GM12878 (cell line): ENCODE data around the gene HSPBP1. TPM values are rescaled to one million over a fixed set of nuclear protein-coding genes. Genes with fewer than 3 reads are reported as not detected.

ENCODE experiments used
- ATAC-seq: fragments of 200-7000 bp; cut with Tn5 transposase; 3 replicates; pipeline ENCODE4 v1.9.1; 2020; ENCODE audit warnings: mild to moderate bottlenecking, moderate library complexity
- BruUV-seq: library from RNA; stranded (reverse); fragments of 400-500 nt; replicated peaks from 2 replicates; lab custom pipeline; 2021; lab: Mats Ljungman, UMichigan
- CTCF ChIA-PET: fragments of 300-600 bp; sonication (Branson Sonifier 250); formaldehyde crosslinking; extraction: SDS; loops from one replicate; lab custom pipeline; 2021; ENCODE audit warnings: inconsistent platforms; lab: Yijun Ruan, JAX
- POLR2A ChIA-PET: fragments of 350-600 bp; formaldehyde crosslinking; extraction: SDS; loops from one replicate; lab custom pipeline; 2021; ENCODE audit warnings: inconsistent platforms; lab: Charles Lee
- RAD21 ChIA-PET: fragments of 300-600 bp; sonication (Branson Sonifier 250); formaldehyde crosslinking; loops from one replicate; lab custom pipeline; 2023; ENCODE audit warnings: antibody characterized with exemption; ENCODE audit not compliant: unreplicated experiment; lab: Charles Lee
- SMC1A ChIA-PET: fragments of 300-600 bp; sonication (Branson Sonifier 250); formaldehyde crosslinking; loops from one replicate; lab custom pipeline; 2023; ENCODE audit not compliant: unreplicated experiment, uncharacterized antibody; lab: Charles Lee
- DNase-seq: peaks from one replicate; pipeline ENCODE4 v3.0.0-alpha.2; 2011; ENCODE audit warnings: low read depth, low spot score
- FAIRE-seq: peaks from 3 replicates; lab custom pipeline; 2011; peaks lifted over from hg19 to GRCh38; lab: Jason Lieb, UNC
- H2AFZ ChIP-seq: 2 replicates; pipeline ENCODE4 v1.6.0; 2011; ENCODE audit warnings: low read depth, low read length, control low read depth; ENCODE audit not compliant: control insufficient read depth
- H3K27ac ChIP-seq: 2 replicates; pipeline ENCODE4 v1.5.1; 2011; ENCODE audit warnings: control low read depth; ENCODE audit not compliant: control insufficient read depth, insufficient read depth
- H3K27me3 ChIP-seq, 2 experiments: replicated peaks in 1 of 2; 2 replicates each; pipeline versions ENCODE4 v1.6.0 to v1.6.1; 2011; ENCODE audit warnings: low read length in 1 of 2; ENCODE audit not compliant: control insufficient read depth in 2 of 2, insufficient read depth in 2 of 2
- H3K36me3 ChIP-seq, 2 experiments: 2 replicates each; pipeline ENCODE4 v1.5.1; 2011; ENCODE audit warnings: low read length in 1 of 2; ENCODE audit not compliant: control insufficient read depth in 2 of 2, insufficient read depth in 2 of 2
- H3K4me1 ChIP-seq: 2 replicates; pipeline ENCODE4 v1.6.1; 2011; ENCODE audit warnings: mild to moderate bottlenecking, low read length, moderate library complexity, mixed read lengths; ENCODE audit not compliant: control insufficient read depth, insufficient read depth
- H3K4me2 ChIP-seq: 2 replicates; pipeline ENCODE4 v1.6.0; 2011; ENCODE audit warnings: control low read depth; ENCODE audit not compliant: control insufficient read depth, insufficient read depth
- H3K4me3 ChIP-seq: fragments of 200-600 bp; sonication (generic); 2 replicates; pipeline ENCODE4 v1.5.1; 2016
- H3K79me2 ChIP-seq: 2 replicates; pipeline ENCODE4 v1.6.0; 2011; ENCODE audit warnings: low read length; ENCODE audit not compliant: control insufficient read depth, insufficient read depth
- H3K9ac ChIP-seq: 2 replicates; pipeline ENCODE4 v1.8.0; 2011; ENCODE audit warnings: low read length, control low read depth, mixed read lengths; ENCODE audit not compliant: control insufficient read depth, insufficient read depth
- H3K9me3 ChIP-seq: replicated peaks from 3 replicates; pipeline ENCODE4 v1.5.1; 2011; ENCODE audit warnings: mild to moderate bottlenecking, low read length; ENCODE audit not compliant: control insufficient read depth, insufficient read depth
- H4K20me1 ChIP-seq: 2 replicates; pipeline ENCODE4 v1.6.0; 2011; ENCODE audit not compliant: control insufficient read depth, insufficient read depth
- BHLHE40 ChIP-seq, 2 experiments: fragments of 450-650 bp in 1 of 2; IDR thresholded peaks; 2 replicates each; pipeline ENCODE4 v1.6.1; 2011 to 2017; ENCODE audit warnings: low read depth in 2 of 2, borderline replicate concordance in 1 of 2, improper control_type of control experiment in 1 of 2, low read length in 1 of 2, mild to moderate bottlenecking in 1 of 2
- HSF1 ChIP-seq: fragments of 150-350 bp; IDR thresholded peaks from 2 replicates; pipeline ENCODE4 v1.6.1; 2014; ENCODE audit warnings: mild to moderate bottlenecking, low read depth, low read length
- NBN ChIP-seq: fragments of 450-650 bp; IDR thresholded peaks from 2 replicates; pipeline ENCODE4 v1.6.1; 2016
- NKRF ChIP-seq: fragments of 450-650 bp; conservative IDR thresholded peaks from 2 replicates; pipeline ENCODE4 v1.6.1; 2017; ENCODE audit warnings: mild to moderate bottlenecking, moderate library complexity
- SP1 ChIP-seq: IDR thresholded peaks from one replicate; pipeline ENCODE4 v1.6.1; 2011; ENCODE audit warnings: low read depth, low read length
- SRF ChIP-seq, 2 experiments: IDR thresholded peaks; 2 replicates each; pipeline ENCODE4 v1.6.1; 2011; ENCODE audit warnings: low read depth in 2 of 2, low read length in 2 of 2, mild to moderate bottlenecking in 1 of 2, moderate library complexity in 1 of 2
- TCF3 ChIP-seq: IDR thresholded peaks from 2 replicates; pipeline ENCODE4 v1.6.1; 2012; ENCODE audit warnings: low read depth, mild to moderate bottlenecking, low read length, borderline replicate concordance; ENCODE audit not compliant: insufficient read depth
- TCF7 ChIP-seq: IDR thresholded peaks from 2 replicates; pipeline ENCODE4 v1.6.1; 2014; ENCODE audit warnings: antibody characterized with exemption, borderline replicate concordance
- ZBTB40 ChIP-seq: fragments of 450-650 bp; IDR thresholded peaks from 2 replicates; pipeline ENCODE4 v1.6.1; 2016; ENCODE audit warnings: mild to moderate bottlenecking, moderate library complexity, borderline replicate concordance
- ZNF622 ChIP-seq: fragments of 450-650 bp; IDR thresholded peaks from 2 replicates; pipeline ENCODE4 v1.6.1; 2017; ENCODE audit warnings: mild to moderate bottlenecking, inconsistent platforms
- ZNF687 ChIP-seq: fragments of 450-650 bp; IDR thresholded peaks from 2 replicates; pipeline ENCODE4 v1.6.1; 2017; ENCODE audit warnings: mild to moderate bottlenecking, moderate library complexity
- WGBS: methylation state at CpG from one replicate; pipeline ENCODE4 v1.1.6; 2016; ENCODE audit warnings: low lambda C conversion rate; ENCODE audit not compliant: insufficient replicate concordance, insufficient coverage; ENCODE audit errors: missing lambda C conversion rate; 5-methylcytosine and 5-hydroxymethylcytosine counted together
- in situ Hi-C: fragments of 300-500 bp; cut with MboI; formaldehyde crosslinking; loops from 9 replicates; pipeline ENCODE4 v1.14.3; 2018; ENCODE audit warnings: mixed read lengths
- intact Hi-C: fragments of 100-400 bp; cut with micrococcal nuclease; formaldehyde crosslinking; loops from one replicate; pipeline ENCODE4 v1.14.2; 2022; ENCODE audit not compliant: unreplicated experiment
- polyA plus RNA-seq, 11 experiments: library from polyadenylated mRNA; depleted of rRNA in 4 of 11; unstranded in 6 of 11; stranded (reverse) in 5 of 11; fragments of >200 nt; fragmentation: Nextera tagmentation in 4 of 11; fragmentation: Illumina TruSeq in 1 of 11; extraction: Ambion mirVana in 4 of 11; extraction: Trizol in 1 of 11; gene quantifications; 1 replicate in 1 of 11; 2 replicates in 10 of 11; pipeline versions ENCODE4 v1.2.1 to v1.2.3, GENCODE V29; 2011 to 2016; ENCODE audit warnings: inconsistent platforms in 2 of 11, missing spikeins in 2 of 11, low read depth in 1 of 11
- total RNA-seq, 4 experiments: library from RNA; depleted of rRNA in 3 of 4; stranded (reverse); fragments of >200 nt in 3 of 4; fragmentation: Illumina TruSeq in 1 of 4; extraction: Trizol in 1 of 4; gene quantifications; 2 replicates each; pipeline versions ENCODE4 v1.2.1 to v1.2.3, GENCODE V29; 2013 to 2021

The HSPBP1 gene
- total and polyA plus RNA-seq, 10 of the 15 experiments (the other 5 are each of a cell fraction or from before 2014, with no cell fraction given), result 0.18 to 83.3 (median 23.0) TPM

GRCh38 chr19:55308281-55308680 is 28.4 kb upstream of the HSPBP1 start (continued):
- no peak for TF ChIP-seq HSF1
- TF ChIP-seq ZNF687, result no peak

GRCh38 chr19:55306712-55307111 is 26.8 kb upstream of the HSPBP1 start:
- Histone ChIP-seq H2AFZ (no peak overlapping the region), H3K27ac (no peak overlapping the region), H4K20me1 (no peaks in the 10 kb centered on the region; the same call in 1 of the 2 replicates), H3K27me3 (no peaks in the 10 kb centered on the region), H3K9ac (no peak overlapping the region), H3K4me2 (no peak overlapping the region), H3K9me3 (no peaks in the 10 kb centered on the region), H3K4me1 (no peaks in the 10 kb centered on the region), H3K79me2 (no peaks in the 10 kb centered on the region), H3K36me3 (no peaks in the 10 kb centered on the region), H3K4me3 (no peak overlapping the region)
- ChIA-PET POLR2A (no interaction called here), CTCF (no interaction called here), SMC1A (no interaction called here), RAD21 (no interaction called here)
- ATAC-seq (no peak), DNase-seq (no peak), FAIRE-seq (no peak)
- BruUV-seq, result no TSS peak
- in situ Hi-C loops (no loop called here), intact Hi-C loops (no loop called here)
- 58% methylated on average over 3 of the region's 3 CpGs for WGBS
- TF ChIP-seq TCF7 (no peak), SP1 (no peak), NKRF (no peak), ZNF622 (no peak), NBN (no peak), BHLHE40 (IDR thresholded peaks at IDR 0.05; ENCODE audit: borderline replicate concordance in 1 of 2, low read depth in 2 of 2, low read length in 1 of 2) (no peak), TCF3 (no peak), ZBTB40 (no peak), SRF (IDR thresholded peaks at IDR 0.05; ENCODE audit: low read depth in 2 of 2, low read length in 2 of 2) (no peak)
